H9 (cell line): Measurements from ENCODE around the gene SUFU. TPM values are rescaled to one million over a fixed set of nuclear protein-coding genes. Genes with fewer than 3 reads are reported as not detected.

Experiments used
- DNase-seq: peaks from one replicate; pipeline ENCODE4 v3.0.0-alpha.2; 2017
- H2AFZ ChIP-seq: one replicate; pipeline ENCODE4 v1.6.1; 2013; ENCODE audit warnings: mild to moderate bottlenecking, low read length, control low read depth, moderate library complexity
- H2AK5ac ChIP-seq: 2 replicates; pipeline ENCODE4 v1.6.1; 2013; ENCODE audit warnings: low read length, control low read depth, mixed read lengths; ENCODE audit not compliant: insufficient read length
- H2BK120ac ChIP-seq: one replicate; pipeline ENCODE4 v1.6.1; 2013; ENCODE audit warnings: low read depth, mild to moderate bottlenecking, low read length, control low read depth, inconsistent platforms; ENCODE audit not compliant: poor library complexity, severe bottlenecking
- H2BK12ac ChIP-seq: 2 replicates; pipeline ENCODE4 v1.6.1; 2013; ENCODE audit warnings: low read length, control low read depth, mixed read lengths, low read depth; ENCODE audit not compliant: insufficient read length
- H2BK15ac ChIP-seq: 2 replicates; pipeline ENCODE4 v1.6.1; 2013; ENCODE audit warnings: low read depth, low read length, control low read depth
- H2BK20ac ChIP-seq: one replicate; pipeline ENCODE4 v1.6.1; 2013; ENCODE audit warnings: low read depth, mild to moderate bottlenecking, low read length, control low read depth, inconsistent platforms; ENCODE audit not compliant: poor library complexity, severe bottlenecking
- H2BK5ac ChIP-seq: 2 replicates; pipeline ENCODE4 v1.6.1; 2013; ENCODE audit warnings: low read length, control low read depth, mixed read lengths; ENCODE audit not compliant: insufficient read length
- H3K14ac ChIP-seq: 2 replicates; pipeline ENCODE4 v1.6.1; 2013; ENCODE audit warnings: low read length, control low read depth; ENCODE audit not compliant: insufficient read depth
- H3K18ac ChIP-seq: 2 replicates; pipeline ENCODE4 v1.6.1; 2013; ENCODE audit warnings: low read depth, mild to moderate bottlenecking, mixed read lengths, low read length, control low read depth; ENCODE audit not compliant: insufficient read length
- H3K23ac ChIP-seq: 2 replicates; pipeline ENCODE4 v1.6.1; 2013; ENCODE audit warnings: low read length, control low read depth, mixed read lengths, low read depth; ENCODE audit not compliant: insufficient read length
- H3K23me2 ChIP-seq: 2 replicates; pipeline ENCODE4 v1.6.1; 2013; ENCODE audit warnings: low read depth, mild to moderate bottlenecking, mixed read lengths, low read length, control low read depth; ENCODE audit not compliant: insufficient read length, poor library complexity, severe bottlenecking
- H3K27ac ChIP-seq: 2 replicates; pipeline ENCODE4 v1.5.1; 2013; ENCODE audit warnings: low read length, control low read depth, mixed read lengths, low read depth; ENCODE audit not compliant: insufficient read length
- H3K27me3 ChIP-seq: 2 replicates; pipeline ENCODE4 v1.6.1; 2013; ENCODE audit warnings: low read length, control low read depth, inconsistent platforms; ENCODE audit not compliant: insufficient read depth
- H3K4ac ChIP-seq: 2 replicates; pipeline ENCODE4 v1.6.1; 2013; ENCODE audit warnings: low read depth, mild to moderate bottlenecking, control low read depth, inconsistent platforms, low read length, moderate library complexity
- H3K4me1 ChIP-seq: 2 replicates; pipeline ENCODE4 v1.6.1; 2013; ENCODE audit warnings: low read length, control low read depth, inconsistent platforms; ENCODE audit not compliant: insufficient read depth
- H3K4me2 ChIP-seq: 2 replicates; pipeline ENCODE4 v1.6.1; 2013; ENCODE audit warnings: low read length, control low read depth, mixed read lengths; ENCODE audit not compliant: insufficient read length, insufficient read depth
- H3K56ac ChIP-seq: 2 replicates; pipeline ENCODE4 v1.6.1; 2013; ENCODE audit warnings: low read depth, mild to moderate bottlenecking, mixed read lengths, low read length, control low read depth; ENCODE audit not compliant: insufficient read length
- H3K79me1 ChIP-seq: 2 replicates; pipeline ENCODE4 v1.6.1; 2013; ENCODE audit warnings: low read depth, mild to moderate bottlenecking, moderate library complexity, low read length, control low read depth, inconsistent platforms; ENCODE audit not compliant: insufficient read depth, poor library complexity, severe bottlenecking
- H3K79me2 ChIP-seq: 2 replicates; pipeline ENCODE4 v1.6.1; 2013; ENCODE audit warnings: low read length, control low read depth, inconsistent platforms; ENCODE audit not compliant: insufficient read depth
- H3K9ac ChIP-seq: 2 replicates; pipeline ENCODE4 v1.6.1; 2013; ENCODE audit warnings: low read length, control low read depth, mixed read lengths; ENCODE audit not compliant: insufficient read length; ENCODE audit errors: extremely low read depth
- H3K9me3 ChIP-seq: one replicate; pipeline ENCODE4 v1.6.1; 2013; ENCODE audit warnings: low read depth, low read length, inconsistent platforms; ENCODE audit not compliant: control insufficient read depth
- H3T11ph ChIP-seq: one replicate; pipeline ENCODE4 v1.6.1; 2013; ENCODE audit warnings: mild to moderate bottlenecking, low read length, control low read depth, inconsistent platforms
- H4K20me1 ChIP-seq: one replicate; pipeline ENCODE4 v1.6.1; 2013; ENCODE audit not compliant: control insufficient read depth, insufficient read length, insufficient read depth
- H4K5ac ChIP-seq: 2 replicates; pipeline ENCODE4 v1.6.1; 2013; ENCODE audit warnings: low read depth, mild to moderate bottlenecking, mixed read lengths, low read length, control low read depth; ENCODE audit not compliant: insufficient read length
- H4K8ac ChIP-seq: replicated peaks from 2 replicates; pipeline ENCODE4 v1.6.1; 2013; ENCODE audit warnings: low read length, control low read depth, mixed read lengths, low read depth; ENCODE audit not compliant: insufficient read length
- H4K91ac ChIP-seq: 2 replicates; pipeline ENCODE4 v1.6.1; 2013; ENCODE audit warnings: low read depth, mild to moderate bottlenecking, moderate library complexity, mixed read lengths, low read length, control low read depth; ENCODE audit not compliant: insufficient read length
- H3K27ac Mint-ChIP-seq, 3 experiments: 2 replicates in 2 of 3; 3 replicates in 1 of 3; pipeline ENCODE4 v1.8.0; 2020 to 2021; ENCODE audit warnings: mixed read lengths in 3 of 3, mild to moderate bottlenecking in 1 of 3, moderate library complexity in 1 of 3
- H3K27me3 Mint-ChIP-seq: 2 replicates; pipeline ENCODE4 v1.8.0; 2021; ENCODE audit warnings: low read depth, mild to moderate bottlenecking, moderate library complexity, mixed read lengths
- H3K36me3 Mint-ChIP-seq, 3 experiments: 2 replicates in 2 of 3; 3 replicates in 1 of 3; pipeline ENCODE4 v1.8.0; 2020 to 2021; ENCODE audit warnings: low read depth in 3 of 3, mixed read lengths in 3 of 3; ENCODE audit not compliant: insufficient read depth in 1 of 3
- H3K4me1 Mint-ChIP-seq, 2 experiments: 2 replicates each; pipeline ENCODE4 v1.8.0; 2020; ENCODE audit warnings: mixed read lengths in 2 of 2
- H3K4me3 Mint-ChIP-seq, 2 experiments: 2 replicates in 1 of 2; 3 replicates in 1 of 2; pipeline ENCODE4 v1.8.0; 2020 to 2021; ENCODE audit warnings: mild to moderate bottlenecking in 2 of 2, mixed read lengths in 2 of 2, moderate library complexity in 1 of 2
- H3K9me3 Mint-ChIP-seq, 2 experiments: 2 replicates in 1 of 2; 3 replicates in 1 of 2; pipeline ENCODE4 v1.8.0; 2020; ENCODE audit warnings: mild to moderate bottlenecking in 2 of 2, mixed read lengths in 2 of 2, moderate library complexity in 1 of 2
- CTCF ChIP-seq: fragments of 200-600 bp; sonication (generic); conservative IDR thresholded peaks from 3 replicates; pipeline ENCODE4 v1.8.0; 2021; ENCODE audit warnings: antibody characterized with exemption, mild to moderate bottlenecking
- WGBS: extraction: QIAGEN DNeasy Blood & Tissue Kit; methylation state at CpG from one replicate; pipeline ENCODE4 v1.1.7; 2013; ENCODE audit warnings: missing lambda C conversion rate, low lambda C conversion rate, mixed read lengths; ENCODE audit not compliant: insufficient read length; ENCODE audit errors: extremely low coverage; 5-methylcytosine and 5-hydroxymethylcytosine counted together
- total RNA-seq: library from RNA; stranded (reverse); gene quantifications from 2 replicates; pipeline ENCODE4 v1.2.1, GENCODE V29; 2021

SUFU gene
- total RNA-seq, 1 experiment from 2014 or later, result 9.5 TPM

GRCh38 chr10:102648889-102649796 is 145.4 kb downstream of the SUFU start:
- no CpG with 5 or more reads among the region's 25 CpGs for WGBS
- Histone ChIP-seq H3K23ac (no peak overlapping the region), H3K27me3 (no peaks in the 10 kb centered on the region), H3K27ac (no peak overlapping the region), H4K91ac (no peak overlapping the region), H3K9ac (no peak overlapping the region), H2BK12ac (no peak overlapping the region), H3K79me1 (peaks cover 6% of the 10 kb centered on the region), H3T11ph (no peak overlapping the region), H3K18ac (no peak overlapping the region), H4K8ac (no peak overlapping the region), H2AK5ac (no peak overlapping the region), H2BK5ac (no peak overlapping the region), H3K9me3 (no peaks in the 10 kb centered on the region), H3K56ac (no peak overlapping the region), H2BK20ac (no peak overlapping the region), H4K20me1 (peaks cover 3% of the 10 kb centered on the region), H4K5ac (no peak overlapping the region), H3K23me2 (peaks cover 24% of the 10 kb centered on the region), H3K4me1 (peaks cover 5% of the 10 kb centered on the region; the same call in 1 of the 2 replicates), H3K14ac (peak overlapping the region; percentile 56), H3K4ac (no peak overlapping the region), H3K79me2 (peaks cover 21% of the 10 kb centered on the region; the same call in 1 of the 2 replicates), H2AFZ (no peak overlapping the region), H2BK15ac (no peak overlapping the region), H3K4me2 (no peak overlapping the region), H2BK120ac (no peak overlapping the region)
- no peak for DNase-seq
- H3K9me3 Mint-ChIP-seq, result no peaks in the 10 kb centered on the region
- no peak for TF ChIP-seq CTCF
- H3K27me3 Mint-ChIP-seq, result no peaks in the 10 kb centered on the region
- H3K36me3 Mint-ChIP-seq, result peaks cover 2 to 20% (median 13%) of the 10 kb centered on the region in 3 experiments; a peak in 3 of 7 replicates
- H3K4me3 Mint-ChIP-seq, result peak overlapping the region; percentile 34 to 73
- peaks cover 65 to 74% of the 10 kb centered on the region in 2 experiments for H3K4me1 Mint-ChIP-seq
- peak overlapping the region; percentile 75 to 98 (median 92); a peak in 6 of 7 replicates for H3K27ac Mint-ChIP-seq
